GM19035 (cell line): ENCODE data around the gene PITX1.

Source experiments
- ATAC-seq: cut with Tn5 transposase; IDR thresholded peaks from one replicate; pipeline ENCODE4 v1.9.1; 2021; ENCODE audit not compliant: unreplicated experiment

Gene PITX1

DNA sequence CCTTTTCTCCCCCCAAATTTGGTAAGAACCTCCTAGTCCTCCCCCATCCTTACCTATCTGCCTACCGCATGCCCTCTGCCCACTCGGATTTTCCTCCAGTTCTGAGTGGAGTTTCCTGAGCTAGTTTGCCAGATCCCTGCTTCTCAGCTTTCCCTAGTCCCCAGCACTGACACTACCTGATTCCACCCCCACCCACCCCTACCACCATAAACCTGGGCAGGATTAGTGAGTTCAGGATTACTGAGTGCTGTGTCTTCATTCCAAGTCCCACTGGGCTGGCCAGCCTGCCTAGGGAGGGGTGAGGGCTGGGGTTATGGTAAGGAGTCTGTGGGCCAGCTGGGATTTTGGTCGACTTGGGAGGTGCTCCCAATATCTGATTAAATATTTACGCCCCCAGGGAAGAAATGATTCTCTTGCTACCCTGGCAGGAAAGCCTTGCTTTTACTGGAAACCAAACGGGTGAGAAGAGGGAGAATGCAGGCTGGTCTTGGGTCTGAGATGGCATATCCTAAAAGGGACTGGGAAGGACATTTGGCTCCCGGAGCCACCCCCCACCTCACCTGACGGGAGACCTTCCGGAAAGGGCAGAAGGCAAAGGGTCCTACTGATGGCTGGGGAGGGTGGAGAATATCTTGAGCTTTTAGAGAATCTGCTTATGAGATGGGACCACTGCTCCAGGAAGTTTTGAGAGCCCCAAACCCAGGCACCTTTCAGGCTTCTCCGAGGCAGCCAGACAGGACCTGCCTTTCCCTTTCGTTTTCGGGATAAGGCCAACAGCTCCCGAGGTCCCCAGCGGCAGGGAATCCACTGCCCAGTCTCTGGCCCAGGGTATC lies 3.7 kb downstream of the PITX1 start:
- no peak for ATAC-seq

DNA sequence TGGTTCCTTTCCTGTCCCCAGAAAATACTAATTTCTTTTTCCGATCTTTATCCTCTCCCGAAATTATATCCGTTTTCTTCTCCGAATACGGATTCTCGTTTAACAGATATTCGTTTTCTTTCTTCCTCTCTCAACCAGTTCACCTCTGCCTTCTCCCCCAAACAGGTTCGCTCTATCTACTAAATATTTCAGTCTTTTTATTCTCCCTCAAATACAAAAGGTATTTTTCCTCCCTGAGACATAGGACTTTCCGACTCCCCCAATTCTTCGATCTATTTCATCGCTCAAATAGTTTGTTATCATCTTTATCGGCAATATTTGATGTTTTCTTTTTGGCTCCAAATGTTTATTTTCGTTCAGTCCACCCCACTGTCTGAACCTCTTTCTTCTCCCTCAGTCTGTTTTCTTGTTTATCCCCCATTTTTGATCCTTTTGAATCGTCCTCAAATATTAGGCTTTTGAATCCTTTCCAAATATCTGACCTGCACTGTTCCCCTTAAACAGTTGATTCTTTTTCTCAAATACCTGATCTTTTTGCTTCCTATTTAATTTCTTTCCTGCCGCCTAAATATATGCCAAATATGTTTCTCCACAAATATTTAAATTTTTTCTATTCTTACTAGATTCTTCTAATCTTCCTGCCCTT lies 4.4 kb downstream of the PITX1 start:
- ATAC-seq: no peak

DNA sequence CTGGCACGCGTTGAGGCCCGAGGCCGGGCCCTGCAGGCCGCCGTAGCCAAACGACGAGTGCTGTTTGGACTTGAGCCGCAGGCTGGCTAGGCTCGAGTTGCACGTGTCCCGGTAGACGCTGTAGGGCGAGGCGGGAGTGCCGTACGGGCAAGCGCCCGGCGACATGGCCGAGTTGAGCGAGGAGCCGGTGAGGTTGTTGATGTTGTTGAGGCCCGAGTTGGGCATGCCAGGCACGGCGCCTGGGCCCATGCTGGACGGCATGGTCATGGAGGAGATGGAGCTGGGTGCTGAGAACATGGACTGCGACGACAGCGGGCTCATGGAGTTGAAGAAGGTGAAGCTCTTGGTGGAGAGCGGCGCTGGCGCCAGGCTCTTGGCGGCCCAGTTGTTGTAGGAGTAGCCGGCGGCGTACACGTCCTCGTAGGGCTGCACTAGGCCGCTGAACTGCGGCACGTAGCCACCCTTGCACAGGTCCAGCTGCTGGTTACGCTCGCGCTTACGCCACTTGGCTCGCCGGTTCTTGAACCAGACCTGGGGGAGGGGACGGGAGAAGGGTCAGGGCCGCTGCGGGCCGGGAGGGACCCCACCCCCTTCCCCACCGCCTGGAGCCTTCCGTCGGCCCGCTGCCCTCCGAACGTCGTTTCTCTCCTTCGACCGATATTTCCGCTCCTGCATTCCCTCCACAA lies 5.1 kb downstream of the PITX1 start:
- ATAC-seq: no peak

DNA sequence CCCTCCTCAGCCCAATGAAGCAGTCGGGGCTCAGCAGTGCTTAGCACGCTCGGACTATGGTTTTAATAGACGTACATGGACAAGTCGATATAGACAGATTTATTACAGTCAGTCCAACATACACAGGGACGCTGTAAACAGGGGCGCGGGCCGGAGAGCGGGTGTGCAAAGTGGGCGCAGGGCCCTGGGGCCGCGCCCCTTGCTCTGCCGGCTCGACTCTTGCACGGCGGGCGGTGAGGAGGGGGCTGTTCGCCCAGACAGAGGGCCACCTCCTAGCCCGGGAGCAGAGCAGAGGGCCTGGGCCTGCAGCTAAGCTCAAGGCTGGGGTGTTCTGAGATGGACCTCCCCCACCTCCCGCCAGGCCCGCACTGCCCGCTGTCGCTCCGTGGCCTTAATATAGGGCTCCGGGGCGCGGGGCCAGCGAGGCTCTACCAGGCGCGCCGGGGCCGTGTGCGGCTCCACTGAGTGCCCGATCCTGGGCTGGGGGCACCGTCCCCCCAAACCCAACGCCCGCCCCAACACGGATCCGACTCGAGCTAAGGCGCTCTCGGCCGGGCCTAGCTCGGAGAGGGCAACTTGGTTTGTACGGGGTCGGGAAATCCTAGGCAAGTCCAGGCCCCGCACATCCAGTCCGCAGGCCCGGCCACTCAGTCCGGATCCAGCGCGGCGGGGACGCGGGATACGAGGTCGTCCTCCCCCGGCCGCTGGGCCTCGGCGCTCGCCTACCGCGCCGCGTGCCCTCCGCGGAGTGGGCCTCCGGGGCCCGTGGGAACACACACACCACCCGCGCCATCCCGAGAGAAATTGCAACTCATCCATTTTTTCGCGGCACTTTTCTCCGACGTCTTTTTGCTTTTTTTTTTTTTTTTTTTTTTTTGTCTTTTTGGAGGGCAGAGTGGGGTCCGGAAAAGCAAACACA lies 6.1 kb downstream of the PITX1 start:
- no peak for ATAC-seq

DNA sequence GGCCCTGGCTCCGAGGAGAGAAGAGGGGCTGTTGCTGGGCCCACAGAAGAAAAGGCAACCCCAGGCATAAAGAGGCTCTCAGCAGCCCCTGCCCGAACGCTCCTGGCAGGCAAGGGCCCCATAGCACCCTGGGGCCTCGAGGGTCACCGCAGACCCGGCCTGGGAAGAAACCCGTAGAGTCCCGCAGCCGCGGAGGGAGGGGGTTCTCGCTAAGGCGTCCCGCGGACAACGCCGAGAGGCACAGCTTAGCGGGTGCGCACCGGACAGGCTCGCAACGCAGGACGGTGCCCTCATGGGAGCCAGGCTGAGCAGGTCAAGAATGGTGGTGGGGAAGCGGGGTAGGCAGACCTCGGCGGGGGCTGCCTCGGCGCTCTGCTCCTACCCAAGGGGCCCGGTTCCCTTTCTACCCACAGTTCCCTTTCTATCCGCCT lies 6.7 kb downstream of the PITX1 start:
- ATAC-seq: no peak

DNA sequence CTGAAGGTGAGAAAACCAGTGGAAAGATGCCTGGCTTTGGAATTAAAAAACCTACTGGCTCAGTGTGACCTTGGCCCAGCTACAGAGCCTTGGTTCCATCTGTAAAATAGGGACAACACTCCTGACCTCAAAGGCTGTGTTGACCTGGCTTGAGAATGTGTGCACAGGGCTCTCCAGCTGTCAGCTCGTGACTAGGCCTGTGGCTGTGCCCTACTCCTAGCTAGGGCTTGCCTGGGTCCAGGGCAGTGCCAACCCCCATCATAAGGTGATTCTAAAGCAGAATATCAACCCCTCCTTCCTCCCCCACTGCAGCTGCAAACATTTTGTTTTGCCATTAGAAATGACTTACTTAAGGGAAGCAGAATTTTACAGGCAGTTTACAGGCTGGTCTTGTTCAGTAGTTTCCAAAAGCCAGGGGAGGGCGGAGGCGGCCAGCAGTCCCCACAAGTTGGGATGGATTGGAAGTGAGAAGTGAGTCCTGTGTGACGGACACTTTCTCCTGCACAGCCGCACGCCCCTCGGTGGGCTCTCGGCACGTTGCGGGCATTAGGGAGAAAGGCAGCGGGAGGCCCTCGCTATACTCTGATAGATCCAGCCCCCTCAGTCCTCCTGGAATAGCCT lies 7.3 kb downstream of the PITX1 start:
- no peak for ATAC-seq

DNA sequence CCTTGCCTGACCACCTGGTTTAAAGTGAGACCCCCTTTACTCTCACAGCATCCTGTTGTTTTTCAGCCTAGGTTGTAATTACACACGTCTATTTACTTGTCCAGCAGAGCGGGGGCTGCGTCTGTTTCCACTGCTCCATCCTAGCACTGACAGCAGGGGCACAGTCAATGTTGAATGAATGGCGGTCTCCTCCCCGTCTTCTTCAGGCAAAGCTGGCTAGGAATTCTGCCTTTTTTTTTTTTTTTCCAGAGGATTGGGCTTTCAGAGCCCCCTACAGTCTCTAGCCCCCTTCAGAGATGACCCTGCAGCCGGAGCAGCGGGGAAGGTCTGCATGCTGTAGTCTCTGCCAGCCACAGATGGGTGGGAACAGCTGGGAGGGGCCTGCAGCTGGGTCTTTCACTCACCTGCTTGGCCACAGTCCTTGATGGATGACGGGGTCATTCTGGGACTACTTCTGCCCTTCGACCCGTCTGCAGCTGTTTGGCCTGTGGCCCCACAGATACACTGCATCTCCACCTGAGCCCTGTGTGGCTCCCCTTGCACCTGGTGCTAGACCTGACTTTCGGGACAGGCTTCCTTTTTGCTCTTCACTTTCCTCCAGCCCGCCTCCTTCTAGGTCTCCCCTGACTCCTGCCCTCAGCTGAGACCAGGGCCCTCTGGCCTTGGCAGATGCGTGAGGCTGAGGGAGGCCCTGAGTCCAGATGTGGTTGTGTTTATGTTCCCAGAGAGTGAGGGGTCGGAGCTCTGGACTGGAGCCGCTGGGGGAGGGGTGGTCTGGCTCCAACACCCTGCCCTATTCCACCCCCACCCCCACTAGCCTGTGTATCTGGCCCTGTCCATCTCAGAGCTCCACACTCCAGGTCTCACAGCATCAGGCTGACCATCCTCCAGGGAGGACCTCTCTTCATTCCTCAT lies 8.0 kb downstream of the PITX1 start:
- no peak for ATAC-seq

DNA sequence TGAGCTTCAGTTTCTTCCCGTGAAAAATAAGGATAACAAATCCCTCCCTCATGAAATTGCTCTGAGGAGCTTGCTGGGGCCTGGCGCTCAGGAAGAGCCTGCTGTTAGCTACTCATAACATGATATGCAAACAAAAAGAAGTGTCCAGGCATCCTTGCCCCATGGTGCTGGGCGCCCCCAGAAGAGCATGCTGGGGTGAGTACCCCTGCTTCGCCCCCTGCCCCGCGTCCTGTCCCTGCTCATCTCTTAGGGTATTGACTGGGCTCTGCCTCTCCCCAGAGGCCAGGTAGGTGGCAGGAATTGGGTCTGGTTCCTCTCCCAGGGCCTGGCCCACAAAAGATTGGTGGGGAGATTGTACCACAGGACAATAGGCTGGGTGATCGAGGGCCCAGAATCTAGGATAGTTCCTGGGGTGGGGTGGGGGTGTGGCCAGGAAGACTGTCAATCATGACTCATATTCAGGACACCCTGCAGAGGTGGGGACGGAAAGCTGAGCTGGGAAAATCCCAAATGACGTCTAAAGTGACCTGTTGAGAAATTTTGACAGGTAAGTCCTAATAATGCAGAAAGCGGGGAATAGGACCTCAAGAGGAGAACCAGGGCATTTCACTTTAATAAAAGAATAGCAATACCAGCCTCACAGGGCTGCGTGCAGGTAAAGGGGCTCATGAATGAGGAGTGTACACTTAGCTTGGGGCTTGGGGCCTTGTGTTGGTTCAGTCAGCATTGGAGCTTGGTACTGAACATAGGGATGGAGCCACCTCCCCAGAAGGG lies 8.9 kb downstream of the PITX1 start:
- no peak for ATAC-seq

DNA sequence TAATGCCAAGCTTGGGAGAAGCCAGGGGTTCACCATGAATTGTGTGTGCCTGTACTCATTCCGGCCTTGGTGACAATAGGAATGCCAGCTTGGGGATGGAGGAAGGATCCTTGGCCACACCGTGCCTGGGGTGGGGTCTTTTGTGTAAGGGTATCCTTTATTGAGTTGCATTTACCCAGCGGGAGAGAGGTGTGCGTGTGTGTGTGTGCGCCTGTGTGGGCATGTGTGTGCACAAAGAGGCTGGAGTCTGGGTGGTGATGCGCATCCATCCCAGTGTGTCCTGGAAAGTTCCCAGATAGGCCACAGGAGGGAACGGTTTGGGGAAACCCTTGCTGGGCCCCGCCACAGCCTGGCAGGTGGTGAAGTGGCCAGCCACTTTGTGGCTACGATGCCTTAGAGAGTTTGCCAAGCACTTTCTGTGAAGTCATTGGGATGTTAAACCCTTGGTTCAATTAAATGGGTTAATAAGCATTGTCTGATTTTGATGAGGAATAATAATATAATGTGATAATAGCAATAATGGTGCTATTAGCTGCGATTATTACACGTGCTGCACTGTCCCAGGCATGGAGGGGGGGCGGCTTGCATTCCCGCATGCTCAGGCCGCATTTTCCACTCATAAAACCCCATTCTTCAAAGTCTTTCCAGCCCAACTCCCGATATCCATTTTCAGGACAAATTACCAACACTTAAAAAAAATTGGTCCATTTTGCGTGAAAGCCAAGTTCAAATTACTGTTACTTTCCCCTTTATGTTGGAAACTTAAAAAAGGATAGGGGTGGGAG lies 13.7 kb downstream of the PITX1 start:
- no peak for ATAC-seq

DNA sequence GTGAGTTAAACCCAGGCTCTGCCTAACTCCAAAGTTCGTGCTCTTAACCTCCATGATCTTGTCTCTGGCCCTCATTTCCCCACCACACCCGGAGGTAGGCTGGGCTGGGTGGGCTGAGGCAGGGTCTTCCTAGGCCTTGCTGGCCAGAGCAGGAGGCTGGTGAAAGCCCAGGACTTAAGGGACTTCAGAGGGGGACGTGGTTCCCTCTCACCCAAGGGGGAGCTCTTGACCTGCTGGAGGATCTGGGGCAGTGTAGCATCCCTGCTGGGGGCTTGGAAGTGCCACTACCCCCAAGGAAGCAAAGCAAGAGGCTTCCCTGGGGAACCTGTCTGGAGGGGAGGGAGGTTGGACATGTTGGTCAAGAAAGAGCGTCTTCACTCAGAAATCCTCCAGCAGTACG lies 14.7 kb downstream of the PITX1 start:
- ATAC-seq: no peak

DNA sequence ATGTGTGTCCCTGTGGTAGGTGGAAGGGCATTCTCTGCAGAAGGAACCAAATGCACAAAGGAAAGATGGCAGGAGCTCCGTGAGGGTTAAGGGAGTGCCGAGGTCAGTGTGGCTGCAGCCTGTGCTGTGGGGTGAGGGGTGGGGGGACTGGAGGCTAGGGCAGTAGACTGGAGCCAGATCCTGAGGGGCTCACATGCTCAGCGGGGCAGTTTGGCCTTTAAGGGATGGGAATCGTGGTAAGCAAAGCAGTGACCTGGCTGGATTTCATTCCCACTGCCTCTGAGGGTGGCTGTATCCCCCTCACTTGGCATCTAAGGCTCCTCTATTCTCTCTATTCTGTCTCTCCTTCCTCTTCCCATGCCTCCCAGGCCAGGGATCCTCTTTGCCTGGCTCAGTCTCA lies 15.6 kb downstream of the PITX1 start:
- ATAC-seq: no peak

DNA sequence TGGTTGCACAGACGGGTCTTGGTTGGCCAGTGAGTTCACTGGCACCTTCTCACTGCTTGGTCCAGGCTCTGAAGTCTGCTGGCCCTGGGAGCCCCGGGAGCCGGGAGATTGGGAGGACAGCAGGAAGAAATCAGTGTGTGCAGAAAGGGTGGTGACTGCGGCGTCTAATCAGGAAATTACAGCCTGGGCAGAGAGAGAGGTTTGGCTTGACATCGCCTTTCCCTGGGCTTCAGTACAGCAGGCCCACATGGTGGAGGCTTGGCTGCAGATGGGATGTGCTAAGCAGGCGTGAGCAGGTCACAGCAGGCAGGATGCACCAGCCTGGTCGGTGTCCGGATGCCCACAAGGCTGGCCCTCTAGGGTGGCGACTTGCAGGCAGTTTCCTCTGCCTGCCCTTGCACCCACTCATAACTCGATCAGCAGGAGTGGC lies 17.2 kb downstream of the PITX1 start:
- ATAC-seq: no peak

DNA sequence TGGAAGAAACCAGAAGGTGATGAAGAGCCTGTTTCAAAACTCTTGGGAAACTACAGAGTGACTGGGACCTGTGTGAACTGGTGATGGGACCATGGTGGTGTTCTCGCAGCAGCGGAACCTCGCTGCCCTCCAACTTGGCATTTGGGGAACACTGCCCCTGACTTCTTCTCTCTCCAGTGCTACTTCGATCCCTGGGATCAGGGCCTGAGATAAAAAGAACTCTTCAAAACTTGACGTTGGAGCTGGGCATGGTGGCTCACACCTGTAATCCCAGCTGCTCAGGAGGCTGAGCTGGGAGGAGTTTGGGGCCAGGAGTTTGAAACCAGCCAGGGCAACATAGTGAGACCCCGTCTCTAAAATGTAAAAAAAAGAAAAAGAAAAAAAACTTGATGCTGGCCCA lies 18.1 kb downstream of the PITX1 start:
- ATAC-seq: no peak

DNA sequence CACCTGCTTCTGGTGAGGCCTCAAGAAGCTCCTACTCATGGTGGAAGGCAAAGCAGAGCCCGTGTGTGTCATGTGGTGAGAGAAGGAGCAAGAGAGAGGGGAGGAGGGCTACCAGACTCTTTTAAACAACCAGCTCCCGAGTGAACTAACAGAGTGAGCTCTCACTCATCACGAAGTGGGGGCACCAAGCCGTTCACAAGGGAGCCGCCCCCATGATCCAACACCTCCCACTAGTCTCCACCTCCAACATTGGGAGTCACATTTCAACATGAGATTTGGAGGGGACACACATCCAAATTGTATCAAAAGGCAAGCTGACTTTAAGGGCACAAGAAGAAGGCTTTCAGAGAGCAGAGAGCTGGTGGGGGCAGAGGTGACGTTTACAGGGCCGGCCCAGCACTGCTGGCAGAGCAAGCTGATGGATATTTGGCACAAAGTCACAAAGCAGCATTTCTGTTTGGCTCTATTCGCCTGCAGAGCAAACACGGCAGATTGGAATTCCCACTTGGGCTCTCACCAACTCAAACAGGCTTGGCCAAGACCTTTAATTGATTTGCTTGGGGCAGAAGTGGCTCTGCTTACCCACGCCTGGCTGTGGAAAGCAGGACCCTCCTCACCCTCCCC lies 20.0 kb downstream of the PITX1 start:
- no peak for ATAC-seq

DNA sequence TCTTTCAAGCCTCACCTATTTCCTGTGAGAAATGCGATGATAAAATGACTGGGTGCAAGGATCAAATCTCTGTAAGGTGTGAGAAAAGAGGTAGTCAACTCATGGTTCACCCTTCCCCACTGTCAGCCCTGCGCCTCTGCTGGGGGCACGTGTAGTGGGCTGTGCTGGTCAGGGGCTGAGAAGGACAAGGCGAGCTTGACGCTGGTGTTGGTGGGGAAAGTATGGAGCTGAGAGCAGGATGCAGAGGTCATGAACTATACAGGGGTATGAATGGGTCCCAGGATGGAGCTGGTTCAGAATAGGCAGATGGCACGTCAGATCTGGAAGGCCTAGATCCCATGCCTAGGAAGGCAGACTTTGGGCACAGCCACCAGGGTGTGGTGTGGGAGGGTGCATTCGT lies 20.6 kb downstream of the PITX1 start:
- ATAC-seq: no peak

DNA sequence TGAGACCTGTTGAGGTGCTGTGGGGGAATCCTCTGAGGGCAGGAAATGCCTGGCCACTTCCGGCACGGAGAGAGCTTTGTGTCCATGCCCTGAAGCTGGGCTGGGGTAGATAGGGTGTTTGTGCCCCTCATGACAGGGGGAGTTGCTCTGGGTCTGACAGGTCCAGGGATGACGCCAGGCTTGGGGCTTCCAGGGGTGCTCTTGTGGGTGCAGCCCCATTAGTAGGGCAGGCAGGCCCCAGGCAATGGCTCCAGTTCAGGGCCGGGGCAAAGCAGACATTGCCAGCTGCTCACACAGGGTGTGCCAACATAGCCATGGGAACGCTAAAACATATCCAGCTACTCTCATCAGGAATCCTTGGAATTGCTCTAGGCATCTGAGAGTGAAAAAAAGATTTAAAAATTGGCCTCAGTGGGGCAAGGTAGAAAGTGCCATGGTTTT lies 21.1 kb downstream of the PITX1 start:
- no peak for ATAC-seq

DNA sequence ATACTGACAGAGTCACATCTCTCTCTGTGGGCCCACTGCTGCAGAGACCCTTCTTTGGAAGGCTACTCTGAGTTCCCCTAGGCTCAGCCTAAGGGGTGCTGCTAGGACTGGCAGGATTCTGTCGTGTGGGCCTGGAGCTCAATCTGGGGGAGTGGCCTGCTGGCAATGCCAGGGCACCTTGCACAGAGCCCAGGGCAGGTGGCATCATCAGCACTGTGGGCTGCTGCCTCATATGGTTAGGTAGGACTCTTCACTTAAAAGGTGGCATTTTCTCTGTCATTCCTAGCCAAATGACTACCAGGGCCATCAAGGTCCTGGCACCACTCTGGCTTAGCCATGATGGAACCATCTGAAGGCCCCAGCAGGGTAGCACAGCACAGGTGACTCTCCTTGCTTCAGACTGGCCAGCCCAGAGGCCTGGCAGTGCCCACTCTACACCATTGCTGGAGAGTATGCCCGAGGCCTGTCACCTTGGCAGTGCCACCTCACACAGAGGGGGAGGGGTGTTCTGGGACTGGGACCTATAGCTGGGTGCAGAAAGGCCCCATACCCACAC lies 21.9 kb downstream of the PITX1 start:
- no peak for ATAC-seq
